ENCODE results near the gene EPHA2. TPM values are rescaled to one million over a fixed set of nuclear protein-coding genes. Genes with fewer than 3 reads are reported as not detected.

Gene EPHA2
- total RNA-seq, 1 experiment from 2014 or later, result 263 TPM

DNA sequence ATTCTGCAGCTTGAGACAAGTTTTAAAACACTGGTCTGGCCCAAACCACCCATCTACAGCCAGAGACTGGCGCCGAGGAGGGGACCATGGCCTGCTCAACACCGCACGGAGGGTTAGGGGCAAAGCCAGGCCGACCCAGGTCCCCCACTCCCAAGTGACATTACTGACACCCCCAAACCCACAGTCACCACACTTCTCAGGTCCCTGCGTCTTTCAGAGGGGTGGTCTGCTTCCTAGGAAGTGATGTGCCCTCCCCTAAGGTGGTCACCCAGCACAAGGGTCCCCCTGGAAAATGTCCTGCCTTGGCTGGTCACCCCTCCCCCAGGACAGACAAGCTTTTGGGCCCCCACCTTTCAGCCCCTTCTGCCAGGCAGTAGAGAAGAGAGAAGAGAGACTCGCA, 20.8 kb upstream of the EPHA2 start:
- CTCF ChIA-PET, result no interaction called here
- no TSS peak for BruUV-seq (replicated peaks)
- H3K4me3 ChIP-seq (ENCODE audit: low read depth in 2 of 2, low read length in 2 of 2), result no peak overlapping the region

DNA sequence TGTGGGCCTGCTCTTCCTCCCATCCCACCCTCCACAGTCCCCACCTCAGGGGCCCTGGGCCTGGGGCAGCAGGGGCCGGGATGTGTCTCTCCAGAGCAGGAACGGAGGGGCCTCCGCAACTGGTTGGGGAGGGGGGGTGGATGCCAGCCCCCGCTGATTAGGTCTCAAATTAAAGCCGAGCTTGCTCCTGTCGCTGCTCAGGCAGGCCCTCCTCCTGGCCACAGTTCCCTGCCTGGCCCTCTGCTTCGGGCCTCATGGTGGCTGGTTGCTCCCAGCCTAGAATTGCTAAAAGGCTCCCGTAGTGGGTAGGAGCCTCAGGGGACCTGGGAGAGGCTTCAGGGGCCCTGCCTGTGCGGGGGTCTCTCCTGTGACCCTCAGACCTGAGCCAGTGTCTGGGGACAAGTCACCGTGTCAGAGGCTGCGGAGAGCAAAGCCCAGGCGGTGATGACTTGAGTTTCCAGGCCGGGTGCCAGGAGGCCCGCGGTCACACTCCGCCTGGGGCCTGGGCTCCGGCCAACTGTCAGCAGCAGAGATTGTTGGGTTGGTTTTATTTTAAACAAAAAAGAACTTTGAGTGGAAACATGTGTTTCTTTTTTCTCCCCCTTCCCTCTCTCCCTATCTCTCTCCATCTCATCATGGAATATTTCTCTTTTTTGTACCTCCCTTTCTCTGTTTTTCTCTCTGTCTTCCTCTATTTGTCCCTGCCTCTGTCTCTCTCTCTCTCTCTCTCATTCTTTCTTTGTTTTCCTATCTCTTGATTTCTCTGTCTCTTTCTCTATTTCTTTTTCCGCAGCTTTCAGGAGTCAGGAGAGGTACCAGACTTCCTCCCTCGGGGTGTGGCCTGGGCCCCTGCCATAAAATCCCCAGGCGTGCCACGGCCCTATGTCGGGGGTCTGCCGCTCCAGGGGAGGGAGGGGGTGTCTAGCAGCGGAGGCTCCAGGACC, 20.0 kb upstream of the EPHA2 start:
- H3K4me1 ChIP-seq (ENCODE audit: control insufficient read depth, insufficient read depth, low read length), result peaks cover 99% of the 10 kb centered on the region
- no peak overlapping the region; a peak in 1 of 4 replicates for H3K4me3 ChIP-seq (ENCODE audit: low read depth in 2 of 2, low read length in 2 of 2)
- H3K9me3 ChIP-seq (ENCODE audit: control insufficient read depth, insufficient read depth, low read depth, low read length), result no peaks in the 10 kb centered on the region
- intact Hi-C loops (cut with micrococcal nuclease; ENCODE audit: unreplicated experiment) (no loop called here), in situ Hi-C loops (cut with HindIII; ENCODE audit: low pct_unique_long_range_greater_than_20kb, low sequenced_read_pairs) (no loop called here)
- CTCF ChIA-PET, result no interaction called here
- peak overlapping the region; percentile 99 for H3K27ac ChIP-seq (ENCODE audit: low read length)
- DNase-seq (ENCODE audit: low read depth, low spot score) (no peak), ATAC-seq (peak; percentile 66)
- H3K36me3 ChIP-seq (ENCODE audit: control insufficient read depth, insufficient read depth, low read length), result no peaks in the 10 kb centered on the region
- no TSS peak for BruUV-seq (replicated peaks)
- H3K27me3 ChIP-seq (ENCODE audit: control insufficient read depth, insufficient read depth, low read length), result no peaks in the 10 kb centered on the region
- POLR2A ChIA-PET, result interaction anchor here (0.6 to 1.0 kb wide), 3 partner anchors 15 to 453 kb away, joined by 3 to 7 read pairs (median 7); no protein-coding TSS in a partner anchor
- TF ChIP-seq TCF7L2 (IDR thresholded peaks at IDR 0.05; ENCODE audit: low read depth, low read length) (peak; percentile 51; the same call in 1 of the 2 replicates), POLR2AphosphoS5 (IDR thresholded peaks at IDR 0.05; ENCODE audit: low read depth, low read length) (peak; percentile 70), CTCF (IDR thresholded peaks at IDR 0.05) (no peak)

More for the DNA sequence above, 20.8 kb upstream of the EPHA2 start:
- no peaks in the 10 kb centered on the region for H3K9me3 ChIP-seq (ENCODE audit: control insufficient read depth, insufficient read depth, low read depth, low read length)
- peaks cover 100% of the 10 kb centered on the region for H3K4me1 ChIP-seq (ENCODE audit: control insufficient read depth, insufficient read depth, low read length)
- H3K27ac ChIP-seq (ENCODE audit: low read length), result peak overlapping the region; percentile 99
- ATAC-seq (no peak), DNase-seq (ENCODE audit: low read depth, low spot score) (no peak)
- H3K27me3 ChIP-seq (ENCODE audit: control insufficient read depth, insufficient read depth, low read length), result no peaks in the 10 kb centered on the region
- H3K36me3 ChIP-seq (ENCODE audit: control insufficient read depth, insufficient read depth, low read length), result no peaks in the 10 kb centered on the region
- intact Hi-C loops (cut with micrococcal nuclease; ENCODE audit: unreplicated experiment), result no loop called here
- in situ Hi-C loops (cut with HindIII; ENCODE audit: low pct_unique_long_range_greater_than_20kb, low sequenced_read_pairs), result no loop called here
- TF ChIP-seq, protein P1, sequence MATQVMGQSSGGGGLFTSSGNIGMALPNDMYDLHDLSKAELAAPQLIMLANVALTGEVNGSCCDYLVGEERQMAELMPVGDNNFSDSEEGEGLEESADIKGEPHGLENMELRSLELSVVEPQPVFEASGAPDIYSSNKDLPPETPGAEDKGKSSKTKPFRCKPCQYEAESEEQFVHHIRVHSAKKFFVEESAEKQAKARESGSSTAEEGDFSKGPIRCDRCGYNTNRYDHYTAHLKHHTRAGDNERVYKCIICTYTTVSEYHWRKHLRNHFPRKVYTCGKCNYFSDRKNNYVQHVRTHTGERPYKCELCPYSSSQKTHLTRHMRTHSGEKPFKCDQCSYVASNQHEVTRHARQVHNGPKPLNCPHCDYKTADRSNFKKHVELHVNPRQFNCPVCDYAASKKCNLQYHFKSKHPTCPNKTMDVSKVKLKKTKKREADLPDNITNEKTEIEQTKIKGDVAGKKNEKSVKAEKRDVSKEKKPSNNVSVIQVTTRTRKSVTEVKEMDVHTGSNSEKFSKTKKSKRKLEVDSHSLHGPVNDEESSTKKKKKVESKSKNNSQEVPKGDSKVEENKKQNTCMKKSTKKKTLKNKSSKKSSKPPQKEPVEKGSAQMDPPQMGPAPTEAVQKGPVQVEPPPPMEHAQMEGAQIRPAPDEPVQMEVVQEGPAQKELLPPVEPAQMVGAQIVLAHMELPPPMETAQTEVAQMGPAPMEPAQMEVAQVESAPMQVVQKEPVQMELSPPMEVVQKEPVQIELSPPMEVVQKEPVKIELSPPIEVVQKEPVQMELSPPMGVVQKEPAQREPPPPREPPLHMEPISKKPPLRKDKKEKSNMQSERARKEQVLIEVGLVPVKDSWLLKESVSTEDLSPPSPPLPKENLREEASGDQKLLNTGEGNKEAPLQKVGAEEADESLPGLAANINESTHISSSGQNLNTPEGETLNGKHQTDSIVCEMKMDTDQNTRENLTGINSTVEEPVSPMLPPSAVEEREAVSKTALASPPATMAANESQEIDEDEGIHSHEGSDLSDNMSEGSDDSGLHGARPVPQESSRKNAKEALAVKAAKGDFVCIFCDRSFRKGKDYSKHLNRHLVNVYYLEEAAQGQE (IDR thresholded peaks at IDR 0.05; ENCODE audit: insufficient read depth in 1 of 2, low read depth in 2 of 2, low read length in 1 of 2), result no peak
- no peak for TF ChIP-seq SIN3A (IDR thresholded peaks at IDR 0.05; ENCODE audit: borderline replicate concordance, insufficient read depth, low read depth, low read length)
- no peak for TF ChIP-seq CTCF (IDR thresholded peaks at IDR 0.05)
- TF ChIP-seq TCF7L2 (IDR thresholded peaks at IDR 0.05; ENCODE audit: low read depth, low read length), result no peak
- no peak for TF ChIP-seq POLR2AphosphoS5 (IDR thresholded peaks at IDR 0.05; ENCODE audit: low read depth, low read length)
- POLR2A ChIA-PET, result no interaction called here
